ENCODE results near the gene CRLF1. TPM values are rescaled to one million over a fixed set of nuclear protein-coding genes. Genes with fewer than 3 reads are reported as not detected.

The CRLF1 gene
- total RNA-seq, 1 donor from 2014 or later, result 23.4 TPM

- Histone ChIP-seq H3K36me3 (no peaks in the 10 kb centered on the region), H3K27ac (no peak overlapping the region), H3K4me1 (no peaks in the 10 kb centered on the region), H3K9me3 (no peaks in the 10 kb centered on the region), H3K4me3 (no peak overlapping the region), H3K27me3 (peaks cover 9% of the 10 kb centered on the region)
- TF ChIP-seq CTCF (IDR thresholded peaks at IDR 0.05), result no peak
- ATAC-seq, result no peak
- intact Hi-C loops (cut with DNase I), result no loop called here
- DNase-seq, result no peak
Observed at GRCh38 chr19:18620311-18620710, 13.7 kb upstream of the CRLF1 start.

- intact Hi-C loops (cut with DNase I), result no loop called here
- Histone ChIP-seq H3K36me3 (no peaks in the 10 kb centered on the region), H3K27ac (no peak overlapping the region), H3K9me3 (no peaks in the 10 kb centered on the region), H3K4me3 (no peak overlapping the region), H3K4me1 (no peaks in the 10 kb centered on the region), H3K27me3 (peaks cover 29% of the 10 kb centered on the region)
- no peak for ATAC-seq
- no peak for TF ChIP-seq CTCF (IDR thresholded peaks at IDR 0.05)
- no peak for DNase-seq
Observed at GRCh38 chr19:18618236-18618635, 11.6 kb upstream of the CRLF1 start.

GRCh38 chr19:18617562-18617961 is 11.0 kb upstream of the CRLF1 start:
- H3K4me3 ChIP-seq, result no peak overlapping the region
- peaks cover under 1% of the 10 kb centered on the region for H3K4me1 ChIP-seq
- ATAC-seq (no peak), DNase-seq (no peak)
- no peak for TF ChIP-seq CTCF (IDR thresholded peaks at IDR 0.05)
- H3K36me3 ChIP-seq, result no peaks in the 10 kb centered on the region
- intact Hi-C loops (cut with DNase I), result no loop called here
- H3K27me3 ChIP-seq, result peaks cover 36% of the 10 kb centered on the region
- H3K27ac ChIP-seq, result no peak overlapping the region
- H3K9me3 ChIP-seq, result no peaks in the 10 kb centered on the region

GRCh38 chr19:18616023-18616422 is 9.4 kb upstream of the CRLF1 start:
- intact Hi-C loops (cut with DNase I), result no loop called here
- DNase-seq (no peak), ATAC-seq (no peak)
- Histone ChIP-seq H3K4me3 (no peak overlapping the region), H3K36me3 (no peaks in the 10 kb centered on the region), H3K27me3 (peaks cover 51% of the 10 kb centered on the region), H3K9me3 (no peaks in the 10 kb centered on the region), H3K27ac (no peak overlapping the region), H3K4me1 (peaks cover 16% of the 10 kb centered on the region)
- TF ChIP-seq CTCF (IDR thresholded peaks at IDR 0.05), result no peak

- H3K36me3 ChIP-seq, result no peaks in the 10 kb centered on the region
- intact Hi-C loops (cut with DNase I), result no loop called here
- DNase-seq (no peak), ATAC-seq (no peak)
- H3K27ac ChIP-seq, result no peak overlapping the region
- peaks cover 75% of the 10 kb centered on the region for H3K27me3 ChIP-seq
- no peaks in the 10 kb centered on the region for H3K9me3 ChIP-seq
- no peak overlapping the region for H3K4me3 ChIP-seq
- H3K4me1 ChIP-seq, result peaks cover 25% of the 10 kb centered on the region
- TF ChIP-seq CTCF (IDR thresholded peaks at IDR 0.05), result no peak
Observed at GRCh38 chr19:18613589-18614234, 7.1 kb upstream of the CRLF1 start.
